ENCODE data around the gene BTAF1. TPM values are rescaled to one million over a fixed set of nuclear protein-coding genes. Genes with fewer than 3 reads are reported as not detected.

The BTAF1 gene
- total RNA-seq, 4 donors from 2014 or later, result 43.2 to 55.0 (median 46.1) TPM

DNA sequence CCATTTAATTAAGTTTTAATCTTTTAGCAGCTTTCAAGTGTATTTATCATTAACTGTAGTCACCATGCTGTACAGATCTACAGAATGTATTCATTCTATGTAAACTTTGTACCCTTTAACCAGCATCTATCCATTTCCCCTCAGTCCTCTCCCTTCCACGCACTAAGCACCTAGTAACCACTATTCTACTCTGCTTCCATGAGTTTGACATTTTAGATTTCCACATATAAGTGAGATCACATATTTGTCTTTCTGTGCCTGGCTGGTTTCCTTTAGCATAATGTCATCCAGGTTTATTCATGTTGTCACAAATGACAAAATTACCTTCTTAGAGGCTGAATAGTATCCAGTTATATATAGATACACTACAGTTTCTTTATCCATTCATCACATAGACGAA, 79.7 kb downstream of the BTAF1 start:
- TF ChIP-seq, protein P1, sequence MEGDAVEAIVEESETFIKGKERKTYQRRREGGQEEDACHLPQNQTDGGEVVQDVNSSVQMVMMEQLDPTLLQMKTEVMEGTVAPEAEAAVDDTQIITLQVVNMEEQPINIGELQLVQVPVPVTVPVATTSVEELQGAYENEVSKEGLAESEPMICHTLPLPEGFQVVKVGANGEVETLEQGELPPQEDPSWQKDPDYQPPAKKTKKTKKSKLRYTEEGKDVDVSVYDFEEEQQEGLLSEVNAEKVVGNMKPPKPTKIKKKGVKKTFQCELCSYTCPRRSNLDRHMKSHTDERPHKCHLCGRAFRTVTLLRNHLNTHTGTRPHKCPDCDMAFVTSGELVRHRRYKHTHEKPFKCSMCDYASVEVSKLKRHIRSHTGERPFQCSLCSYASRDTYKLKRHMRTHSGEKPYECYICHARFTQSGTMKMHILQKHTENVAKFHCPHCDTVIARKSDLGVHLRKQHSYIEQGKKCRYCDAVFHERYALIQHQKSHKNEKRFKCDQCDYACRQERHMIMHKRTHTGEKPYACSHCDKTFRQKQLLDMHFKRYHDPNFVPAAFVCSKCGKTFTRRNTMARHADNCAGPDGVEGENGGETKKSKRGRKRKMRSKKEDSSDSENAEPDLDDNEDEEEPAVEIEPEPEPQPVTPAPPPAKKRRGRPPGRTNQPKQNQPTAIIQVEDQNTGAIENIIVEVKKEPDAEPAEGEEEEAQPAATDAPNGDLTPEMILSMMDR (IDR thresholded peaks at IDR 0.05; ENCODE audit: low read depth), result no peak

DNA sequence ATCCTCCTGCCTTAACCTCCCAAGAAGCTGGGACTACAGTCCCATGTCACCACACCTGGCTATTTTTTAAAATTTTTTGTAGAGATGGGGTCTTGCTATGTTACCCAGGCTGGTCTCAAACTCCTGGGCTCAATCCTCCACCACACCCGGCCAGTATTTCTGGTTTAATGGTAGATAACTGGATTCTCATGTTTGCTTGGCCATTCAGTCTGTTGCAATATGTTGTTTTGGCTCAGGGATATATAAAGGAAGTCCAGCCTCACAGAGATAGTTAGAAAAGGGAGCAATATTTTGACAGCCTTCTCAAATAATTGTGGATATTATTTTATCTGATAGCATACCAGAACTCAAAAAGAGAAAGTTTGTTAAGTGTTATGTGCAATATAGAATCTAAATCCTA, 82.4 kb downstream of the BTAF1 start:
- TF ChIP-seq, protein P1 (IDR thresholded peaks at IDR 0.05; ENCODE audit: low read depth), result no peak

DNA sequence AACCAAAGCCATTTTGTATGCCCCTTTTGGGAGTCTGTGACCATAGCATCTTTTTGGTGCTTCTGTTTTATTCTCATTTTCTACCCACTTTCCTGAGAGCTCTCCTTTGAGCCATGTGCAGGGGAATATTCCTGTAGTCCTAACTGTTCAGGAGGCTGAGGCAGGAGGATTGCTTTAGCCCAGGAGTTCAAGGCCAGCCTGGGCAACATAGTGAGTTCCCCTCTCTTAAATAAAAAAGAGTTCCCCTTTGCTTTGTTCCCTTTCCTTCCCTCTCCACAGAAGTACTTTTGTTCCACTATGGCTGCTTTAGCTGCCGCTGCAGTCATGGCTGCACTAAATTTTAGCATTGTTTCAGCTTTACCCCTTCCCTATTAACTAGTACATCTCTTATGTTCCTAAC, 85.9 kb downstream of the BTAF1 start:
- TF ChIP-seq, protein P1 (IDR thresholded peaks at IDR 0.05; ENCODE audit: low read depth), result no peak

DNA sequence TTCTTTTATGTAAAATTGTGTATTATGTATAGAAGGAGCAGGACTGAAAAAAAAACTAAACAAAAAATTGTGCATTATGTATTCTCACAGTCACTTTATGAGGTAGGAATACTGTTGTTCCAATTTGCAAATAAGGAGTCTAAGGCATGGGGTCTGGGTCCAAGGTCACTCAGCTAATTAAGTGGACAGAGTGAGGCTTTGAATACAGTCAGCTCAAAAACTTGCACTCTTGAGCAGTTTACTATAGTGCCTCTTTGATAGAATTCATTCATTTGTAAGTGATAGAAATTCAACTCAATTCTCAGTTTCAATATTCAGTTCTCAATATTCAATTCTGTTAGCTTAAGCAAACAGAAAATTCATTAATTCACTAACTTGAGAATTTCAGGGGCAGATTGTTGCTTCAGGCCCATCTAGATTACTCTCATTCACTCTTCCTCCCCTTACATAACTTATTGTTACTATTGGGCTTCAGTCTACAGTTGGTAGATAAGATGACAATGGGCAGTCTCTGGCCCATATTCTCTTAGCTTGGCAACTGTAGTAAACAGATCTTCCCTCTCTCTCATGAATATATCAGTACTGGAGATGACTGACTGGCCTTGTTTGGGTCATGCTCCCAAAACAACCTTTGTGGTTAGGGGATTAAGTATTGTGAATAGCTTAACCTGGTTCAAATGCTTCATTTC, 86.6 kb downstream of the BTAF1 start:
- TF ChIP-seq, protein P1 (IDR thresholded peaks at IDR 0.05; ENCODE audit: low read depth), result no peak

DNA sequence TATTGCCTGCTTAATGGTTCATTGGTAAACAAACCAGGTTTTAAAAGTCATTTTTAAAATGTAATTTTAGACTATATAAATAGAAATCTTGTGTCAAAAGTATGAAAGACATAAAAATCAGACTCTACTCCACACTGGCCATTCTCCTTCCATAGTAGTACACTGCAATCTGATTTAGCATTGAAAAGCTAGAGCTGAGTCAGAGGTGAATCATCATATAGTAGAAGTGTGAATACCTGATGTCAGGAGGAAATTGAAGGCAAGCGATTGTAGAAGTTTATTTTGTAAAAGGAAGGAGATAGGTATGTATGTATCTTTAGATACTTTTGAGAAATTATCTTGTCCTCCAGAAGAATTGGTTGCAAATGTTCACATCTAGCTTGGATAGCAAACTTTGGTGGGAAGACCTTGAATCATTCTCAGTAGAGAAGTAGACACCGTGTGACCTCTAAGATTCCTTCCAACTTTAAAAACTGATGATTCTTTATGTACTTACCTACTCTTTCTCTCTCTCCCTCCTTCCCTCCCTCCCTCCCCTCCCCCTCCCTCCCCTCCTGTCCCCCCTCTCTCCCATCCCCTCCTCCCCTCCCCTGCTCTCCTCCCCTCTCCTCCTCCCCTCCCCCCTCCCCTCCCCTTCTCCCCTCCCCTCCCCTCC, 88.1 kb downstream of the BTAF1 start:
- TF ChIP-seq, protein P1 (IDR thresholded peaks at IDR 0.05; ENCODE audit: low read depth), result no peak

DNA sequence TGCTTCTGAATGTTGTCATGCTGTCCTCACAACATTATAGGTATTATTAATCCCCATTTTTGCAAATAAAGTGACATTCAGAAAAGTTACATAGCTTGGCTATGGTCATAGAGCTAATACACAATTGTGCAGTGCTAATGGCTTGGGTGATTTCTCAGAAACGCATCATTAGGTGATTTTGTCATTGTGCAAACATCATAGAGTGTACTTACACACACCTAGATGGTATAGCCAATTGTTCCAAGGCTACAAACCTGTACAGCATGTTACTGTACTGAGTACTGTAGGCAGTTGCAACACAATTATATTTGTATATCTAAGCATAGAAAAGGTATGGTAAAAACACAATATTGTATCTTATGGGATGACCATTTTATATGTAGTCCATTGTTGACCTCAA, 91.0 kb downstream of the BTAF1 start:
- TF ChIP-seq, protein P1 (IDR thresholded peaks at IDR 0.05; ENCODE audit: low read depth), result no peak

DNA sequence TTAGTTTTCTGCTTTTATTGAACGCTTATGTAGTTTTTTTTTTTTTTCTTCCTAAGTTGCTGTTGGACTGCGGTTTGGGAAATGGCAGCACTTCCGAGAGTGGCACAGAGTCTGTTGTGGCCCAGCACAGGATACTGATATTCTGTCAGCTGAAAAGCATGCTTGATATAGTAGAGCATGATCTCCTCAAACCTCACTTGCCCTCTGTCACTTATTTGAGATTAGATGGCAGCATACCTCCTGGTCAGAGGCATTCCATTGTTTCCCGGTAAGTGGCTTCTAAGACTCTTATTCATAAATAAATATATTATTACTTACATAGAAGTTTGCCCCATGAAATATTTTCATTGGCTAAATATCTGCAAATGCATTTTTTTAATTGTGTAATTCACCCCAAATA, 101.1 kb downstream of the BTAF1 start:
- TF ChIP-seq, protein P1 (IDR thresholded peaks at IDR 0.05; ENCODE audit: low read depth), result no peak

Measured in subcutaneous adipose tissue (tissue), 4 donors.